ENCODE measurements around the gene SPAG4.

The SPAG4 gene

DNA sequence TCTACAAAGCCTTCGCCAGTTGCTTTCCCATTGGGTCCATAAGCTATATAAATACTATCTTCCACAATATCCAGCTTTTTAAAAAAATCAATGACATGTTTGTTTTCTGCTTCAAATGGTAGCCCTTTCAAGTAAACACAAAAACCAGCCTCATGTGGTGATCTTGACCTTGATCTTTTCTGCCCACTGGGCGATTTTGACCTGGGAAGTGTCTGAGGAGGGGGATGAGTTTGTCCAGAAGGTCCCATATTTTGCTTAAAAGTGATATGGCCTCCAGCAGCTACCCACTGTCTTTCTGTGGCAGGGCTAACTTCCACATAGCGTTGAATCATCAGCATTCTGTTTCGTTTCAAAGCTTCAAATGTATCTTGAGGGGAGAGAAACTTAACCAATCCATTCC, 38.3 kb downstream of the SPAG4 start:
- no peak for TF ChIP-seq JUND (IDR thresholded peaks at IDR 0.05; ENCODE audit: low read depth)
- in situ Hi-C loops (cut with HindIII; ENCODE audit: low pct_unique_long_range_greater_than_20kb, low sequenced_read_pairs) = no loop called here
- DNase-seq (ENCODE audit: low read depth in 1 of 2, low spot score in 1 of 2) = no peak

DNA sequence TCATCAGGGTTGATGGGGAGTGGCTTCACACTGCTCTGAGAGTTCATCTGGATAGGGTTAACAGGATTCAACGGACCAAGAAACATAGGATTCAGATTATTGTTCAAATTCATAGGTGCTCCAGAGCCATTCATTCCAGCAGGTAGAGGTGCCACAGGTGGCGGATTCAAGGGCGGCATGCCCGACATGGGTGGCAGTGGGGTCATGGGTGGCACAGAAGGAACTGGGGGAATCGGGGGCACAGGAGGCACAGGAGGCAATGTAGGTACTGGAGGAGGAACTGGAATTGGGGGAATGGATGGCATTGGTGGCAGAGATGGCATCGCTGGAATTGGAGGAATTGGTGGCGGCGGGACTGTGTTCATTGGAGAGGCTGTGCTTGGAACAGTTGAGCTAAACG, 38.8 kb downstream of the SPAG4 start:
- in situ Hi-C loops (cut with HindIII; ENCODE audit: low pct_unique_long_range_greater_than_20kb, low sequenced_read_pairs) = no loop called here
- no peak for TF ChIP-seq JUND (IDR thresholded peaks at IDR 0.05; ENCODE audit: low read depth)
- DNase-seq (ENCODE audit: low read depth in 1 of 2, low spot score in 1 of 2) = no peak

DNA sequence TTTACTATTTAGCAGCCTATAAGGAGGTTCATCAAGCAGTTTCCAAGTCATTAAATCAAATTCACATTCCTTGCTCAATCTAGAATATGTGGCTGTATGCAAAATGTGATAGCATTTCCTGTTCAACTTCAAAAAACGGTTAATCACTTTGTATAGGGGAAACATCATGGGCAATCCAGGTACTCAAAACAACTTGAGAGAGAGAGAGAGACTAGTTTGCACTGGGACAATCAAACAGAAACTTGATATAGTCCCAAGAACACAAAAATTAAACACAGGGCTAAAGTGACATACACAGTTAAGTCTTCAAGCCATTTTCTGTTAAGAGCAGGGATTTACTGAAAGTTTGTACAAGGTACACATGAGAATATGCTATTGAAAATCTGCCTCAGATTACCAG, 41.6 kb downstream of the SPAG4 start:
- in situ Hi-C loops (cut with HindIII; ENCODE audit: low pct_unique_long_range_greater_than_20kb, low sequenced_read_pairs) = no loop called here
- TF ChIP-seq JUND (IDR thresholded peaks at IDR 0.05; ENCODE audit: low read depth) = no peak
- DNase-seq (ENCODE audit: low read depth in 1 of 2, low spot score in 1 of 2) = no peak

DNA sequence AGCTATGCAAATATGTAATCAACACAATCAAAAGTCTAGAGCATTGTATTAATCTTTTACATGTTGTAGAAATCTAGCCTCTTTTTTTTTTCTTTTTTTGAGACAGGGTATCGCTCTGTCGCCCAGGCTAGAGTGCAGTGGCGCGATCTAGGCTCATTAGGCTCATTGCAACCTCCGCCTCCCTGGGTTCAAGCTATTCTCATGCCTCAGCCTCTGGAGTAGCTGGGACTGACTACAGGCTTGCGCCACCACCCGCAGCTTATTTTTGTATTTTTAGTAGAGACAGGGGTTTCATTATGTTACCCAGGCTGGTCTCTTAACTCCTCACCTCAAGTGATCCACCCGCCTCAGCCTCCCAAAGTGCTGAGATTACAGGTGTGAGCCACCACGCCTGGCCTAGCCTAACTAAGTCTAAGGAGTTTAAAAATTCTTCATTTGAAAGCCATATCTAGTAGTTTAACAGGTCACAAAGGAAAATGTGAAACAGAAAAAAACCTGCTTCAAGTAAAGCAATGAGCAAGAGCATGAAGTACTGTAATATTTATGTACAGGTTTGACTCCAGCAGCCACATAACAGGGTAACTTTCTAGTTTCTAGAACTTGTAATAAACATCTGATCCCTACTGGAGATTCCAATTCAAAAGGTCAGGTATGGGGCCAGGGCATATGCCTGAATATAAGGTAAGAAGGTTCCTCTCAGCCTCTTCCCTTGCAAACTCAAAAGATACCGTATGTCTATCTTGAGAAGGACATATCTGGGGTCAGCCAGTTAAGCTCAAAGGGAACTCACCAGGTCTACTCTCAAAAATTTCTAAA, 44.7 kb downstream of the SPAG4 start:
- no peak for TF ChIP-seq JUND (IDR thresholded peaks at IDR 0.05; ENCODE audit: low read depth)
- in situ Hi-C loops (cut with HindIII; ENCODE audit: low pct_unique_long_range_greater_than_20kb, low sequenced_read_pairs) = no loop called here
- no peak for DNase-seq (ENCODE audit: low read depth in 1 of 2, low spot score in 1 of 2)

DNA sequence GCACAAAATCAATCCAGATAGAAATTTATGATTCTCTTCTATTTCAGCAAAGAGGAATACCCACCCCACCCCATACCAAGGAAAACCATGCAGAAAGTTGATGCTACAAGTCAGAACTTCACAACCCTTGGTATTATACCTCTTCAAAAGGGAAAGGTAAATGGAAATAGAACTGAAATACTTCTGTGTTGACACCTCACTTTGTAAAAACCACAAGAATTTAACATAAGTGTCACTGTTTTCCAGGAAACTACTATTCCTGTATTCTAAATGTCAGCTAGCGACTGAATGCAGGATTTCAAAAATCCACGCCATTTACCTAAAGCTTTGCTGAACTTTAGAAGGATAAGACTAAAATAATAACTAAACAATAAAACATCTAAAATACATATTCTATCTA, 45.4 kb downstream of the SPAG4 start:
- TF ChIP-seq JUND (IDR thresholded peaks at IDR 0.05; ENCODE audit: low read depth) = no peak
- DNase-seq (ENCODE audit: low read depth in 1 of 2, low spot score in 1 of 2) = no peak
- in situ Hi-C loops (cut with HindIII; ENCODE audit: low pct_unique_long_range_greater_than_20kb, low sequenced_read_pairs) = no loop called here

DNA sequence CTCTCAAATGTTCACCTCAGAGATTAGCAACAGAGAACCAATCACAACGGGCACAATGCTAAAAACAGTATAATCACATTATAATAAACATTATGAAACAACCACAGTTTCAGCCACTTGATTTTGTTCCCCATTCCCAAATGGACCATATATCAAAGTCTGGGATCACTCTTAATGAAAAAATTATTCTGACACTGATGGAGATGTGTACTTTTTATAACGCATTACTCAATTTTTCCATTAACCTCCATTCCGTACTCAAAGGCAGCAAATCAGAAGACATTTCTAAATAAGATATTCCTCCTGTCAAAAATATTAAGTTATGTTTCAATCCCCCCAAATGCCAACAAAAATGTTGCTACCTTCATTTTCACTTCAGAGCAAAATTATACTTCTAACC, 46.3 kb downstream of the SPAG4 start:
- no peak for DNase-seq (ENCODE audit: low read depth in 1 of 2, low spot score in 1 of 2)
- in situ Hi-C loops (cut with HindIII; ENCODE audit: low pct_unique_long_range_greater_than_20kb, low sequenced_read_pairs) = no loop called here
- TF ChIP-seq JUND (IDR thresholded peaks at IDR 0.05; ENCODE audit: low read depth) = no peak

DNA sequence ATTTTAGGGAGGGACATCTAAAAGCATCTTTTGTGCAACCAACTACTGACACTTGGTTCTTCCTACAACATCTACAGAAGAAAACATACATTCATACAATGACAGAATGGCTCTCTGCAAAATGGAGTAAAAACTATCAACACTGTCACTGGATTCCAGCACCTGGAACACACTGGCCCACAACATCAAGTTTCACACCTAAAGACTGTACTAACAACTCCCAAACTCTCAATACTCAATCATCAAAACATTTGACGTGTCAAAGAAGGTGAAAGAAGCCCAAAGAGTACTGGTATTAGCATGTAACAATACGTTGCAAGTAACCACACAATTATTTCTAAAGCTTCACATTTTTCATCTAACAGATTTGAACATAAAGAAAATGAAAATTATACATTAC, 46.9 kb downstream of the SPAG4 start:
- no peak for TF ChIP-seq JUND (IDR thresholded peaks at IDR 0.05; ENCODE audit: low read depth)
- in situ Hi-C loops (cut with HindIII; ENCODE audit: low pct_unique_long_range_greater_than_20kb, low sequenced_read_pairs) = no loop called here
- no peak for DNase-seq (ENCODE audit: low read depth in 1 of 2, low spot score in 1 of 2)

DNA sequence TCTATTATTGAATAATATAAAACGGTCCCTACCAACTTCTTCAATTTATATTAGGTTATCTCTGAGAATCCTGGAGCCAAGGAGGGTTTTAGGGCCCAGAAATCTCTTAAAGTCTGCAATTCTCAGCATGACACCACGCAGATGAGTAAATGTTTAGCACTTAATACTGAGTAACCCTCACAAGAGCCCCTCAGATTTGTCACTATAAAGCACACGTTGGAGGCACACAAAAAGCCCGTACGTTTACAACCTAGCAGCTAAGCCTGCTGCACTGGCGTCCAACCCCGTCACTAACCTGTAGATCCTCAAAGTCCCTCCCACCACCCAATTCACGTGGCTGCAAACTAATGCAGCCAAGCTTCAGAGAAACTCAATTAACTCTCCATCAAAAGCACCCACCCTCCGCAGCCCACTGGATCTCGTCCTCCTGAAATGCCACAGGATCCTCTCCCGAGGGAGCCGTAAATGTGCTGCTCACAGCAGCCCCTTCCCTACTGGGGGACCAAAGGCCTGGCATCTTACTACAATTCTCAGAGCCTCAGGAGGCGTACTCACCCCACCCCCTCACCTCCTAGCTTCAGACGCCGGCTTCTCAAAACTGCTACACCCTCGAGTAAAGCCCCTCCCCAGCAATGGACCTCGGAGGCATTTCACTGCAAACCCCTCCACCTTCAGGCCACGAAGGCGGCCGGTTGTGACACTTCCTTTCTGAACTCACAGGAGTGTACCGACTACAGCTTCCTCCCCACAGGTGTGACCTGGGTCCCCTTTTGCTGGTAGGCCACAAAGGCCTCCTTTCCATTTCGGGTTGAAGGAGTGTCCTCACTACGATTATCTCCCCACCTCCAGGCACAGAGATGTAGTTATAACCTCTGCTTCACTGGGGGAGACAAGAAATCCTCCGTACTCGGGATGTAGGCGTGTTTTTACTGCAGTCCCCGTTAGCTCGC, 48.2 kb downstream of the SPAG4 start:
- TF ChIP-seq JUND (IDR thresholded peaks at IDR 0.05; ENCODE audit: low read depth) = no peak
- DNase-seq (ENCODE audit: low read depth in 1 of 2, low spot score in 1 of 2) = peak; percentile 26 to 59
- in situ Hi-C loops (cut with HindIII; ENCODE audit: low pct_unique_long_range_greater_than_20kb, low sequenced_read_pairs) = no loop called here

DNA sequence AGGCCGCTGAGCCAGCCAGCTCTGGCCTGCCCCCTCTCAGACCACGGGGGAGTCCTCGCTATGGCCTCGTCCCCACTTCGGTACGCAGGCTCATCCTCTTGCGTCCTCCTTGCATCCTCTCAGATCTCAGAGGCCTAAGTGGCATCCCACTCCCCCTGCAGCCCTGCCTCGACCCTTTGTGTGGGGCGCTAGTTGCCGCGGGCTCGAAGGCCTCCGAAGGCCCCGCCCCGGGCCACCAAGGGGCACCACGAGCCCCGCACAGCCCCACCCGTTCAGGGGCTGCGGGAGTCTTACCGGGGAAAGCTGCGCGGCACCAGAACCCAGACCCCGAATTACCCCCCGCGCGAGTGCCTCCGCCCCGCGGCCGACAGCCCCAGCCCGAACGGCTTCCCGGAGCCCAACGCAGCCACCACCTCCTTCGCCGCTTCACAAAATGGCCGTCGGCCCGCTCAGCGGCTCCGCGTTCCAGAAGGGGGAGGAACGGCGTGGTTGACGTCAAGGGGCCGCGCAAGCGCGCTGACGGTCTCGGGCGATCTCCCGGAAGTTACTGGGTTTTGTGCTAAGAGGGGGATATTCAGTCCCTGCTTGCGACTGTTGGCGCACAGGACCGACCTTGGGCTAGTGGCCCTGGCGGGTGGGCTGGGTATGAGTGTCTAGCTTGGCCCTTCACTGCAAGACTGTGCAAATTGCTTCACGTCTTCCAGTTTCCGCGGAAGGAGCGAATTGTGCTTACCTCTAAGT, 49.0 kb downstream of the SPAG4 start, which contains the start of the genes CPNE1 and RBM12:
Gene CPNE1 (minus strand): TSS at position 435 of the 741 bp plus-strand sequence. CDS start 31,977 bp downstream, outside the sequence.
Gene RBM12 (minus strand): TSS at position 435 of the 741 bp plus-strand sequence. CDS start 9,578 bp downstream, outside the sequence.
- peak; percentile 96 for DNase-seq (ENCODE audit: low read depth in 1 of 2, low spot score in 1 of 2)
- TF ChIP-seq JUND (IDR thresholded peaks at IDR 0.05; ENCODE audit: low read depth) = no peak
- in situ Hi-C loops (cut with HindIII; ENCODE audit: low pct_unique_long_range_greater_than_20kb, low sequenced_read_pairs) = no loop called here

DNA sequence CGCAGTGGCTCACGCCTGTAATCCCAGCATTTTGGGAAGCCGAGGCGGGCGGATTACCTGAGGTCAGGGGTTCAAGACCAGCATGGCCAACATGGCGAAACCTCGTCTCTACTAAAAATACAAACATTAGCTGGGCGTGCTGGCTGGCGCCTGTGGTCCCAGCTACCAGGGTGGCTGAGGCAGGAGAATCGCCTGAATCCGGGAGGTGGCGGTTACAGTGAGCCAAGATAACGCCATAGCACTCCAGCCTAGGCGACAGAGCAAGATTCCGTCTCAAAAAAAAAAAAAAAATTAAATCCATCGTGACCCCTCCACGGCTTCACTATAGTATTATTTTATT, 50.3 kb downstream of the SPAG4 start:
- in situ Hi-C loops (cut with HindIII; ENCODE audit: low pct_unique_long_range_greater_than_20kb, low sequenced_read_pairs) = no loop called here
- DNase-seq (ENCODE audit: low read depth in 1 of 2, low spot score in 1 of 2) = no peak
- no peak for TF ChIP-seq JUND (IDR thresholded peaks at IDR 0.05; ENCODE audit: low read depth)

DNA sequence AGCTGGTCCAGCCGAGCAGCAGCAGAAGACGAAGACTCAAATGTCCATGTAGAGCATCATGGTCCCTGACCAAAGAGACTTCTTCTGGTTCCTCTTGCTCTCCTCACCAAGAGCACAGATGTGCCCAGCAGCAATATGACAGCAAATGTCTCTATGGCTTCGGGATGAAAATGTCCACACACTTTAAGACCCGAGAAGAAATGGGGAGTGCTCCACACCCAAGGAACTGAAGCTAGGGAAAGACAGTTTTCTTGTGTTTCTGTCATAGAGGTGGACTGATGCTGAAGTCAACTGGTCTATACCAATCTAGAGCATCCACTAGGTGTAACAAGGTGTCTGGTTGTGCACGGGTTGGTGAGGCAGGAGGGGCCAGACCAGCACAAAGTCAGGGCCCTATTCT, 53.6 kb downstream of the SPAG4 start:
- TF ChIP-seq JUND (IDR thresholded peaks at IDR 0.05; ENCODE audit: low read depth) = no peak
- in situ Hi-C loops (cut with HindIII; ENCODE audit: low pct_unique_long_range_greater_than_20kb, low sequenced_read_pairs) = no loop called here
- no peak for DNase-seq (ENCODE audit: low read depth in 1 of 2, low spot score in 1 of 2)

DNA sequence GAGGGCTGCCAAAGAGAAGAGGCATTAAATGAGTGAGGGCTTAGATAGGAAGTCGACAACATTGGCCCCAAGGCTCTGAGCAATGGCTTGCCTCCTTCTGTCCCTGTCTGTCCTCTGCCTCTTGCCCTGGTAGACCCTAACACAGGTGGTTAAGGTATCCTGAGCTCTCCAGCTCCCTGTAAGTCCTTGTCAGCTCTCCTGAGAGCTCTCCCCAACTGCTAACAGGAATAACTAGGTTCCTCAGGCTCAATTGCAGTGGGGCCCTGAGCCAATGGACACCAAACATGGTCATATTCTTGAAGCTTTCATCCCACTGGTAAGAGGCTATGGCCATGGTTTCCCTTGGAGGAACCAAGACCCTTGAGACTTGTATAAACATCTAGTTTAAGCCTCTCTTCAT, 54.1 kb downstream of the SPAG4 start:
- no peak for DNase-seq (ENCODE audit: low read depth in 1 of 2, low spot score in 1 of 2)
- in situ Hi-C loops (cut with HindIII; ENCODE audit: low pct_unique_long_range_greater_than_20kb, low sequenced_read_pairs) = no loop called here
- no peak for TF ChIP-seq JUND (IDR thresholded peaks at IDR 0.05; ENCODE audit: low read depth)

Data from T47D (cell line).